Measurements from ENCODE around the gene PHTF2. TPM values are rescaled to one million over a fixed set of nuclear protein-coding genes. Genes with fewer than 3 reads are reported as not detected.

The PHTF2 gene
- total RNA-seq, 1 donor from 2014 or later, result 38.6 TPM

- Histone ChIP-seq H3F3A (ENCODE audit: low read depth) (no peaks in the 10 kb centered on the region), H2AFZ (replicated peaks) (no peak overlapping the region), H3K9me3 (ENCODE audit: low read depth) (no peaks in the 10 kb centered on the region), H3K27ac (no peak overlapping the region), H4K20me1 (ENCODE audit: low read depth) (no peaks in the 10 kb centered on the region), H3K4me2 (no peak overlapping the region), H3K79me2 (ENCODE audit: low read depth) (no peaks in the 10 kb centered on the region), H3K9ac (no peak overlapping the region), H3K4me3 (no peak overlapping the region), H3K4me1 (no peaks in the 10 kb centered on the region), H3K27me3 (no peaks in the 10 kb centered on the region), H3K36me3 (no peaks in the 10 kb centered on the region)
- H3K27ac Mint-ChIP-seq, result no peak overlapping the region
- H3K27me3 Mint-ChIP-seq (ENCODE audit: insufficient read depth, low read depth), result no peaks in the 10 kb centered on the region
- H3K36me3 Mint-ChIP-seq, result no peaks in the 10 kb centered on the region
- no peaks in the 10 kb centered on the region for H3K4me1 Mint-ChIP-seq
- peak; percentile 11 for TF ChIP-seq CTCF (IDR thresholded peaks at IDR 0.05)
- no peak for TF ChIP-seq EZH2 (IDR thresholded peaks at IDR 0.05)
- no peak for DNase-seq (ENCODE audit: low spot score)
- no peaks in the 10 kb centered on the region for H3K9me3 Mint-ChIP-seq
- H3K4me3 Mint-ChIP-seq, result no peak overlapping the region
Measured at GRCh38 chr7:77910124-77910523, 111.6 kb downstream of the PHTF2 start.

- H3K27ac Mint-ChIP-seq, result no peak overlapping the region
- H4K20me1 ChIP-seq (ENCODE audit: low read depth), result no peaks in the 10 kb centered on the region
- no peak overlapping the region for H3K27ac ChIP-seq
- H3K4me3 Mint-ChIP-seq, result no peak overlapping the region
- no peak for DNase-seq (ENCODE audit: low spot score)
- no peaks in the 10 kb centered on the region for H3K27me3 ChIP-seq
- no peak overlapping the region for H3K4me2 ChIP-seq
- H3K36me3 Mint-ChIP-seq, result peaks cover 5% of the 10 kb centered on the region
- H3K9me3 Mint-ChIP-seq, result no peaks in the 10 kb centered on the region
- H3K36me3 ChIP-seq, result no peaks in the 10 kb centered on the region
- no peak overlapping the region for H3K4me3 ChIP-seq
- no peak overlapping the region for H2AFZ ChIP-seq (replicated peaks)
- H3K9me3 ChIP-seq (ENCODE audit: low read depth), result no peaks in the 10 kb centered on the region
- no peaks in the 10 kb centered on the region for H3F3A ChIP-seq (ENCODE audit: low read depth)
- no peak overlapping the region for H3K9ac ChIP-seq
- no peaks in the 10 kb centered on the region for H3K4me1 ChIP-seq
- no peaks in the 10 kb centered on the region for H3K27me3 Mint-ChIP-seq (ENCODE audit: insufficient read depth, low read depth)
- TF ChIP-seq CTCF (IDR thresholded peaks at IDR 0.05), result no peak
- no peak for TF ChIP-seq EZH2phosphoT487 (IDR thresholded peaks at IDR 0.05)
- no peak for TF ChIP-seq EZH2 (IDR thresholded peaks at IDR 0.05)
- no peaks in the 10 kb centered on the region for H3K79me2 ChIP-seq (ENCODE audit: low read depth)
- H3K4me1 Mint-ChIP-seq, result no peaks in the 10 kb centered on the region
Measured at GRCh38 chr7:77912293-77912692, 113.7 kb downstream of the PHTF2 start.

GRCh38 chr7:77913977-77914607, 115.5 kb downstream of the PHTF2 start:
- TF ChIP-seq EZH2 (IDR thresholded peaks at IDR 0.05) (no peak), CTCF (IDR thresholded peaks at IDR 0.05) (no peak), EZH2phosphoT487 (IDR thresholded peaks at IDR 0.05) (no peak)
- no peaks in the 10 kb centered on the region for H3K4me1 Mint-ChIP-seq
- no peak overlapping the region for H3K4me2 ChIP-seq

More at GRCh38 chr7:77913977-77914607, 115.5 kb downstream of the PHTF2 start:
- H3K4me1 ChIP-seq, result no peaks in the 10 kb centered on the region
- H3K4me3 ChIP-seq, result no peak overlapping the region
- H3K9me3 Mint-ChIP-seq, result no peaks in the 10 kb centered on the region
- peaks cover 5% of the 10 kb centered on the region for H3K36me3 Mint-ChIP-seq
- H3K36me3 ChIP-seq, result no peaks in the 10 kb centered on the region
- H3F3A ChIP-seq (ENCODE audit: low read depth), result no peaks in the 10 kb centered on the region
- H3K27me3 Mint-ChIP-seq (ENCODE audit: insufficient read depth, low read depth), result no peaks in the 10 kb centered on the region
- no peak overlapping the region for H3K9ac ChIP-seq
- no peaks in the 10 kb centered on the region for H3K79me2 ChIP-seq (ENCODE audit: low read depth)
- no peaks in the 10 kb centered on the region for H4K20me1 ChIP-seq (ENCODE audit: low read depth)
- H3K27ac ChIP-seq, result no peak overlapping the region
- no peak overlapping the region for H3K27ac Mint-ChIP-seq
- H3K27me3 ChIP-seq, result no peaks in the 10 kb centered on the region
- no peak overlapping the region for H3K4me3 Mint-ChIP-seq
- no peaks in the 10 kb centered on the region for H3K9me3 ChIP-seq (ENCODE audit: low read depth)
- no peak for DNase-seq (ENCODE audit: low spot score)
- H2AFZ ChIP-seq (replicated peaks), result no peak overlapping the region
